GM21367 (cell line): ENCODE results near the gene NPAT.
"Not testable (repeated sequence)": the region's sequence is repeated elsewhere in the genome, so short reads cannot be mapped to it uniquely, and the experiment has no call there.

Experiments
- ATAC-seq: cut with Tn5 transposase; IDR thresholded peaks from one replicate; pipeline ENCODE4 v1.9.1; 2021; ENCODE audit not compliant: unreplicated experiment

Gene NPAT

GRCh38 chr11:108220721-108221336, 1.6 kb downstream of the NPAT start:
- ATAC-seq, result no peak

DNA sequence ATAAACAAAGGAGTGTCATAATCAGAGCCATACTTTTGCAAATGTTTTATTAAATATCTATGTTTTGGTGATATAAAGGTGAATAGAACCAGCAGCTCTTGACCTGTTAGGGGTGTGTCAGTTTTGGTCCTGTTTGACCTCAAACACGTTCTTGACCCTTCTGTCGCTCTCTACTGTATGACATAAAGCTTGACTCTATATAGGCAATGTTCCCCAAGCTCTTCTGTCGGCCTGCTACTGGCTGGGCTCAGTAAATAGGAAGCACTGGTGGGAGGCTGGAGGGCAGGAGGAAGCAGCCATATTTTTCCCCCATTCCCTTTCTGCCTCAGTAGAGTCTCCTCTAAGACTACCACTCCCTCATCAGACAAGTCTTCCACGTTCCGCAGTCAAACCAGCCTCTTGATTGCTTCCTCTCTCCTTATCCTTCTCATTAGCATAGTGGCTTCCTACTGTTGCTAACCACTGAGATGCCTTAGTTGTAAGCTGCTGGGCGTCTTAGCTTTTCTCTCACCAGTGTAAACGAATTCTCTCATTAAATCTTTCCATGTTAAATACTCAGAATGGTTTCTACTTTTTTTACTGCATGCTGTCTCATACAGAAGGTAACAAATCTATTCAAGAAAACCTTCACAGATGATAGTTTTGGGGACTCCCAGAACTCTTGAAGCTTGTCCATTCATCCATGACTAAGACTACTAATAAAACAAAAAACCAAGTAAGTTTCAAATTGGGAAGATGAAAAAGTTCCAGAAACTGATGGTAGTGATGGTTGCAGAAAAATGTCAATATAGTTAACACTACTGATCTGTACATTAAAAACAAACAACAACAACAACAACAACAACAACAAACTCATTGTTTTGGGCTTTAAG, 3.3 kb downstream of the NPAT start:
- no peak for ATAC-seq

- no peak for ATAC-seq
Measured at GRCh38 chr11:108218455-108218854, 4.0 kb downstream of the NPAT start.

GRCh38 chr11:108216988-108217387, 5.5 kb downstream of the NPAT start:
- no peak for ATAC-seq

DNA sequence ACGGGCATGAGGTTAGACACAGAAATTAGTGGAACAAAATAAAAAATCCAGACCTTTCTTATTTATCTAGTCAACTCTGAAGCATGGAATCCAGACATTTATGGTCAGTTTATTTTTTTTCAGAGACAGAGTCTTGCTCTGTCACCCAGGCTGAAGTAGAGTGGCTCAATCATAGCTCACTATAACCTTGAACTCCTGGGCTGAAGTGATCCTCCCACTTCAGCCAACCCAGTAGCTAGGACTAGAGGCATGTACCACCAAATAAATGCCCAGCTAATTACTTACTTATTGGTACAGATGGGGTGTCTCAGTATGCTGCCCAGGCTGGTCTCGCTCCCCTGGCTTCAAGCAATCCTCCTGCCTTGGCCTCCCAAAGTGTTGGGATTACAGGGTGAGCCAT, 8.7 kb downstream of the NPAT start:
- no peak for ATAC-seq

DNA sequence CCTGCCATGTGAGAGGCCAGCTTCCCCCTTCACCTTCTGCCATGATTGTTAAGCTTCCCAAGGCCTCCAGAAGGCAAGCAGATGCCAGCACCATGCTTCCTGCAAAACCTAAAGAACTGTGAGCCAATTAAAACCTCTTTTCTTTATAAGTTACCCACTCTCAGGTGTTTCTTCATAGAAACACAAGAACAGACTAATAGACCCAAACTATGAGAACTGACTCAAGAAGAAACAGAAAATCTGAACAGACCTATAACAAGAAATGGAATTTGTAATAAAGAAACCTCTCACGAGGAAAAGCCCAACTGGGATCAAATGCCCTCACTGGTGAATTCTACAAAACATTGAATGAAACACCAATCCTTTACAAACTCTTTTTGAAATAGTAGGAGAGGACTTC, 12.0 kb downstream of the NPAT start:
- no peak for ATAC-seq

GRCh38 chr11:108207683-108208060, 14.8 kb downstream of the NPAT start:
- ATAC-seq, result no peak

- no peak for ATAC-seq
Measured at GRCh38 chr11:108206969-108207682, 15.3 kb downstream of the NPAT start.

DNA sequence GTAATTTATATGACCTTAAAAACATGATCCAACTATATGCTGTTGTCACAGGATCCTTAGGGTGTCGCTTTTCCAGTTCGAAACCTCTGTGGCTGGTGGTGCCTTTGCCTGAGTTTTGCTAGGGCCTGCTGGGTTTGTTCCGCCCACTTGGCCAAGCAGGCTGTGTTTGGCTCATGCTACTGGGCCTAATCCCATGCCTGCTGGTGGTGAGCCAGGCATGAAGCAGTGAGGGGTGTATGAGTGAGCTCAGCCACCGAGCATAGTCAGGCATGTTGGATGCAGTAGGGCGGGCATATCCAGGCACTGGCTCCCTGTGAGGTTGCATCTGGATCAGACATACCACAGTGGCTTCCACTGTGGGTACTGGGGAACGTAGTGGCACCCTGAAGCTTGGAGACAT, 16.3 kb downstream of the NPAT start:
- ATAC-seq, result no peak

GRCh38 chr11:108204929-108205499, 17.4 kb downstream of the NPAT start:
- ATAC-seq, result no peak

DNA sequence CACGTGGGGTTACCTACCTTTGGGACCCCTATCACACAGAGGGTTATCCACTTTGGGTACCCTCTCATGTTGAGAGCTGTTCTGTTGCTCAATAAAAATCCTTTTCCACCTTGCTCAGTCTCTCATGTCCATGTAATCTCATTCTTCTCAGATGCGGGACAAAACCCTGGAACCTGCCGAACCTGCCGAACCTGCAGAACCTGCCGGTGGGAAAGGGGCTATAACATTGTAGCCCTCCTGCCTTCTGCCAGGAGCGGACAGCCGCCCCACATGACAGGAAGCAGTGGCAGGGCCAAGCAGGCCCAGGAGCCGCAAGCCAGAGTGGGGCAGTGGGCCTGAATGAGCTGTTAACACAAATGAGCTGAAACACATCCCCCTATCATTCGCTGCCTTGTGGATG, 18.1 kb downstream of the NPAT start:
- ATAC-seq, result no peak

- no peak for ATAC-seq
Measured at GRCh38 chr11:108203075-108203474, 19.4 kb downstream of the NPAT start.

GRCh38 chr11:108199446-108200321, 22.8 kb downstream of the NPAT start:
- ATAC-seq, result peak; percentile 77

DNA sequence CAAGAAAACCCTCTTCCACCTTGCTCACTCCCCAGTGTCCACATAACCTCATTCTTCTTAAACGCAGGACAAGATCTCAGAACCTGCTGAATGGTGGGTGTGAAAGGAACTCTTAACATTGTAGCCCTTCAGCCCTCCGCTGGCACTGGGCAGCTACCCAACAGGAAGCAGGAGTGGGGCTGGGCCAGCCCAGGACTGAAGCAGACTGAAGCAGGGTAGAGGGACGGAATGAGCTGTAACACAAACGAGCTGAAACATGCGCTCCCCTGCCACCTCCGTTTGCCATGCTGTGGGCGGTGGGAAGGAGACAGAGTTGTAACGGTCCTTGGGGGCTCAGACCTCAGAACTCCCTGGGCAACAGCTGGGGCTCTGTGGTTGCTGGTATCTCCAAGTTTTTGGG, 23.6 kb downstream of the NPAT start:
- no peak for ATAC-seq

DNA sequence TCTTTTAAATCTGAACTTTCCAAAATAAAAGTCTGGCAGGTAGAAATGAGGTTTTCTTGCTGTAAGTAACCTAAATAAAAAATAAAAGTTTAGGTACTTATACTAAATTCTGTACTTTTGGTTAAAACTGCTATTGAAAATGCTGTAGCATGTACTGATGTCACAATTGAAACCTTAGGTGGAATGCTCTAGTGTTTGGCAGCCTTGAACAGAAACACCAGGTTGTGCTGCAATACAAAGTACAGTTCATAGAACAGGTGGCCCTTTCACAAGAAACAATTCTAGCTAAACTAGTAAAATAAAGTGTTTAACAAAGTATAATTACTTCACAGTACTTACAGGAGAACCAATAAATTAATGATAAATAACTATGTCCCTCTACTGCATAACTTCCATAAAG, 25.1 kb downstream of the NPAT start:
- ATAC-seq, result no peak

GRCh38 chr11:108196901-108197300, 25.5 kb downstream of the NPAT start:
- no peak for ATAC-seq

- ATAC-seq, result no peak
Measured at GRCh38 chr11:108193725-108194124, 28.7 kb downstream of the NPAT start.

DNA sequence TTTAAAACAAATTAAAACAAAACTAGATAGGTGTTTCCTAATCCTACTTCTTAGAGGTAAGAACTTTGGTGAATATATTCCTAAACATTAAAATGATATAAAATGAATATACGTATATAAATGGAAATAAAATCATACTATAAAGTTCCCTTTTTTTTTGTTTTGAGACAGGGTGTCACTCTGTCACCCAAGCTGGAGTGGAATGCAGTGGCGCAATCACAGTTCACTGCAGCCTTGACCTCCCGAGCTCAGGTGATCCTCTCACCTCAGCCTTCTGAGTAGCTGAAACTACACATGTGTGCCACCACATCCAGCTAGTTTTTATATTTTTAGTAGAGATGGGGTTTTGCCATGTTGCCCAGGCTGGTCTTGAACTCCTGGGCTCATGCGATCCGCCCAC, 44.9 kb downstream of the NPAT start:
- no peak for ATAC-seq

DNA sequence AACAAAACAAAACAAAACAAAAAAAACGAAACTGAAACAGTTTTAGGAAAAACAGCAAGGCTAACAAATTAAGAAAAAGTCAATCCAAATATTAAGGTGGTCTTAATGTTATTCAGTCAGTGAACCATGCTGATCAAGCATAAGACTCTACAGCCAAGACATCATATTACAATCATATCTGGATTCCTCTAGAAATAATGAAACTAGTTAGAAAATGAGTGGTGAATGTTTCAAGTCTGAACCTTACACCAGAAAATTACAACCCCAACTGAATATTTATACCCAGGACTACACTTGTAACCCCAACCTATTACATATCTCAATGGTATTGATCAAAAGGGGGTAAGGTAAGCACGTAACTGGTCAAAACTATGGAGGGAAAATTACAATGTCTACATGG, 52.3 kb downstream of the NPAT start:
- no peak for ATAC-seq

DNA sequence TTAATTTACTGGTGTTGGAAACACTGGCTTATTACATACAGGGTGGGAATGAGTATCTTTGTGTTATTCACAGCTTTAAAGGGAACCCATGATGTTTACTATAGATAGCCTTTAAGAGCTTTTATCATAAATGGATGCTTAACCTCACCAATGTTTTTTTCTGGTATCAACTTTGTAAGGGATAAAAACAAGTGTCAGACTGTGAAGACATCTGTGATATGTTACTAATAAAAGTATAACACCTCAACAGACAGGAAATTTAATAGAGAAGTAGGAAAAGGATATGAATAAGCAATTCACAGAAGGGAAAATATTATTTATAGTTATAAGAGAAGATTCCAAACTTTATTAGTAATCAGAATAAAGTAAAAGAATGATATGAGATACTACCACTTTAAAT, 54.8 kb downstream of the NPAT start:
- no peak for ATAC-seq

DNA sequence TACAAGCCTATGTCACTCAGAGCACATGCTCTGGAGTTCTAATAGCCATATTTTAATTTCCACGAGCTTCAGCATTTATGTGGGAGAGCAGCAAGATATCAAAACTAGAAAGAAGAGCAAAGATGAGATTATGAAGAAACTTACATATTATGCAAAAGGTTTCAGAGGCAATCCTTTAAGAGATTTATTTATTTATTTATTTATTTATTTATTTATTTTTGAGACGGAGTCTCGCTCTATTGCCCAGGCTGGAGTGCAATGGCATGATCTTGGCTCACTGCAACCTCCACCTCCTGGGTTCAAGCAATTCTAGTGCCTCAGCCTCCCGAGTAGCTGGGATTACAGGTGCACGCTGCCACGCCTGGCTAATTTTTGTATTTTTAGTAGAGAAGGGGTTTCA, 59.6 kb downstream of the NPAT start:
- ATAC-seq, result not testable (repeated sequence)
